SK-N-SH (cell line): Measurements from ENCODE around the gene PRICKLE1. TPM values are rescaled to one million over a fixed set of nuclear protein-coding genes. Genes with fewer than 3 reads are reported as not detected.

Source experiments
- CTCF ChIA-PET: fragments of 300-600, 350-600 bp; formaldehyde crosslinking; extraction: SDS; loops from one replicate; lab custom pipeline; 2021; lab: Yijun Ruan, JAX
- POLR2A ChIA-PET: fragments of 350-600 bp; sonication (Branson Sonifier 250); formaldehyde crosslinking; extraction: SDS; loops from one replicate; lab custom pipeline; 2020; ENCODE audit warnings: antibody characterized with exemption, inconsistent platforms; lab: Yijun Ruan, JAX
- DNase-seq: peaks from one replicate; pipeline ENCODE4 v3.0.0; 2012
- H2AFZ ChIP-seq: fragments of 200-600 bp; sonication (generic); 2 replicates; pipeline ENCODE4 v1.8.1; 2016; ENCODE audit warnings: antibody characterized with exemption, mild to moderate bottlenecking, low read depth
- H3F3A ChIP-seq: fragments of 200-600 bp; sonication (generic); replicated peaks from 2 replicates; pipeline ENCODE3; 2016; ENCODE audit warnings: antibody characterized with exemption, mild to moderate bottlenecking; ENCODE audit not compliant: insufficient read depth
- H3K27ac ChIP-seq, 2 experiments: fragments of 200-500 bp in 1 of 2; fragments of 200-600 bp in 1 of 2; sonication (Bioruptor generic) in 1 of 2; sonication (generic), shearing (Covaris generic) in 1 of 2; 2 replicates each; pipeline versions ENCODE4 v1.5.1 to v1.6.1; 2014 to 2016; ENCODE audit warnings: low read depth in 2 of 2, inconsistent platforms in 1 of 2, low read length in 1 of 2, mild to moderate bottlenecking in 1 of 2, mixed read lengths in 1 of 2
- H3K27me3 ChIP-seq: fragments of 200-600 bp; sonication (generic), shearing (Covaris generic); 2 replicates; pipeline ENCODE4 v1.6.1; 2016; ENCODE audit warnings: mixed run types; ENCODE audit not compliant: insufficient read depth
- H3K36me3 ChIP-seq, 2 experiments: fragments of 200-500 bp in 1 of 2; fragments of 200-600 bp in 1 of 2; sonication (Bioruptor generic) in 1 of 2; sonication (generic) in 1 of 2; replicated peaks in 1 of 2; 2 replicates each; pipeline versions ENCODE3 to v1.5.1; 2014 to 2016; ENCODE audit warnings: low read length in 1 of 2, mild to moderate bottlenecking in 1 of 2; ENCODE audit not compliant: insufficient read depth in 2 of 2, control insufficient read depth in 1 of 2
- H3K4me1 ChIP-seq, 2 experiments: fragments of 200-500 bp in 1 of 2; fragments of 200-600 bp in 1 of 2; sonication (Bioruptor generic) in 1 of 2; sonication (generic), shearing (Covaris generic) in 1 of 2; 2 replicates each; pipeline versions ENCODE4 v1.5.1 to v1.6.1; 2014 to 2016; ENCODE audit warnings: low read depth in 1 of 2, low read length in 1 of 2, mixed run types in 1 of 2; ENCODE audit not compliant: insufficient read depth in 2 of 2, control insufficient read depth in 1 of 2
- H3K4me2 ChIP-seq: fragments of 200-600 bp; sonication (generic), shearing (Covaris generic); 2 replicates; pipeline ENCODE4 v1.6.1; 2017; ENCODE audit warnings: mixed run types
- H3K4me3 ChIP-seq, 2 experiments: fragments of 200-500 bp in 1 of 2; fragments of 200-600 bp in 1 of 2; sonication (Bioruptor generic) in 1 of 2; sonication (generic), shearing (Covaris generic) in 1 of 2; 2 replicates each; pipeline versions ENCODE4 v1.5.1 to v1.8.1; 2014 to 2016; ENCODE audit warnings: low read depth in 2 of 2, inconsistent platforms in 1 of 2, low read length in 1 of 2, mild to moderate bottlenecking in 1 of 2, mixed read lengths in 1 of 2, moderate library complexity in 1 of 2
- H3K79me2 ChIP-seq: fragments of 200-600 bp; sonication (generic); 2 replicates; pipeline ENCODE4 v1.8.1; 2017; ENCODE audit warnings: mild to moderate bottlenecking; ENCODE audit not compliant: insufficient read depth
- H3K9ac ChIP-seq: fragments of 200-600 bp; sonication (generic); 2 replicates; pipeline ENCODE4 v1.6.1; 2017; ENCODE audit warnings: mixed run types
- H3K9me2 ChIP-seq: fragments of 200-600 bp; sonication (generic); 2 replicates; pipeline ENCODE4 v1.6.1; 2017; ENCODE audit warnings: mixed run types
- H3K9me3 ChIP-seq: fragments of 200-600 bp; sonication (generic); 2 replicates; pipeline ENCODE4 v1.6.1; 2017; ENCODE audit warnings: mixed run types, mild to moderate bottlenecking, moderate library complexity
- H4K20me1 ChIP-seq: fragments of 200-600 bp; sonication (generic); 2 replicates; pipeline ENCODE4 v1.6.1; 2017; ENCODE audit warnings: mild to moderate bottlenecking, mixed run types; ENCODE audit not compliant: insufficient read depth
- EP300 ChIP-seq, 2 experiments: IDR thresholded peaks; 2 replicates each; pipeline versions ENCODE4 v1.4.0 to v1.6.1; 2012; ENCODE audit warnings: borderline replicate concordance in 1 of 2, low read depth in 1 of 2, low read length in 1 of 2
- JUND ChIP-seq: IDR thresholded peaks from 2 replicates; pipeline ENCODE4 v1.4.0; 2012
- NFIC ChIP-seq: IDR thresholded peaks from 2 replicates; pipeline ENCODE4 v1.4.0; 2012; ENCODE audit warnings: borderline replicate concordance
- NRF1 ChIP-seq: IDR thresholded peaks from 2 replicates; pipeline ENCODE4 v1.6.1; 2012; ENCODE audit warnings: low read depth, mild to moderate bottlenecking, low read length
- REST ChIP-seq: IDR thresholded peaks from 2 replicates; pipeline ENCODE4 v1.6.1; 2012; ENCODE audit warnings: mild to moderate bottlenecking, low read depth, low read length, moderate library complexity
- SIN3A ChIP-seq: IDR thresholded peaks from 2 replicates; pipeline ENCODE4 v1.6.1; 2012; ENCODE audit warnings: low read depth, mild to moderate bottlenecking, low read length, moderate library complexity, borderline replicate concordance
- TAF1 ChIP-seq: IDR thresholded peaks from 2 replicates; pipeline ENCODE4 v1.6.1; 2012; ENCODE audit warnings: low read depth, mild to moderate bottlenecking, low read length, moderate library complexity, borderline replicate concordance
- TEAD4 ChIP-seq: IDR thresholded peaks from 2 replicates; pipeline ENCODE4 v1.4.0; 2012; ENCODE audit warnings: mild to moderate bottlenecking, borderline replicate concordance; ENCODE audit not compliant: insufficient read depth
- USF1 ChIP-seq: IDR thresholded peaks from 2 replicates; pipeline ENCODE4 v1.4.0; 2012; ENCODE audit warnings: low read depth, borderline replicate concordance
- WGBS: methylation state at CpG from one replicate; pipeline ENCODE4 v1.1.6; 2017; ENCODE audit warnings: low lambda C conversion rate; 5-methylcytosine and 5-hydroxymethylcytosine counted together
- polyA plus RNA-seq, 3 experiments: library from polyadenylated mRNA; depleted of rRNA; stranded (reverse); fragments of >200 nt; gene quantifications; 2 replicates each; pipeline ENCODE4 v1.2.3, GENCODE V29; 2012
- TF ChIP-seq, protein P1 (sequence below): fragments of 200-600 bp; sonication (generic); IDR thresholded peaks from 2 replicates; pipeline ENCODE4 v1.6.1; 2017; ENCODE audit warnings: antibody characterized with exemption, mild to moderate bottlenecking, moderate library complexity
- TF ChIP-seq, protein P2 (sequence below): IDR thresholded peaks from 2 replicates; pipeline ENCODE4; 2012
- TF ChIP-seq, protein P3 (sequence below): fragments of 150-350 bp; IDR thresholded peaks from 2 replicates; pipeline ENCODE4 v1.6.1; 2016; ENCODE audit warnings: mild to moderate bottlenecking, low read depth, low read length

The PRICKLE1 gene
- polyA plus RNA-seq, 1 of the 3 experiments (the other 2 are of a cell fraction) = 1.2 TPM

GRCh38 chr12:42492267-42492666 lies 97.3 kb downstream of the PRICKLE1 start (continued):
- TF ChIP-seq REST = no peak
- no peak for TF ChIP-seq NRF1
- TF ChIP-seq JUND = no peak
- no peak for TF ChIP-seq TAF1

GRCh38 chr12:42490261-42490842 lies 99.2 kb downstream of the PRICKLE1 start:
- no peak for DNase-seq
- Histone ChIP-seq H4K20me1 (no peaks in the 10 kb centered on the region), H3K27ac (no peak overlapping the region), H3K9me3 (no peaks in the 10 kb centered on the region), H3K36me3 (no peaks in the 10 kb centered on the region), H3K4me3 (no peak overlapping the region), H3K79me2 (no peaks in the 10 kb centered on the region), H2AFZ (no peak overlapping the region), H3K4me2 (no peak overlapping the region), H3F3A (no peaks in the 10 kb centered on the region), H3K27me3 (no peaks in the 10 kb centered on the region; the same call in 1 of the 2 replicates), H3K9ac (no peak overlapping the region), H3K4me1 (peaks cover 0 to 9% of the 10 kb centered on the region in 2 experiments; a peak in 2 of 4 replicates), H3K9me2 (no peaks in the 10 kb centered on the region)
- WGBS = 75% methylated on average over 5 of the region's 5 CpGs
- TF ChIP-seq USF1 (no peak), EP300 (IDR thresholded peaks at IDR 0.05; ENCODE audit: borderline replicate concordance in 1 of 2, low read depth in 1 of 2, low read length in 1 of 2) (no peak), TEAD4 (no peak), NFIC (no peak), SIN3A (no peak)
- TF ChIP-seq, protein P1, sequence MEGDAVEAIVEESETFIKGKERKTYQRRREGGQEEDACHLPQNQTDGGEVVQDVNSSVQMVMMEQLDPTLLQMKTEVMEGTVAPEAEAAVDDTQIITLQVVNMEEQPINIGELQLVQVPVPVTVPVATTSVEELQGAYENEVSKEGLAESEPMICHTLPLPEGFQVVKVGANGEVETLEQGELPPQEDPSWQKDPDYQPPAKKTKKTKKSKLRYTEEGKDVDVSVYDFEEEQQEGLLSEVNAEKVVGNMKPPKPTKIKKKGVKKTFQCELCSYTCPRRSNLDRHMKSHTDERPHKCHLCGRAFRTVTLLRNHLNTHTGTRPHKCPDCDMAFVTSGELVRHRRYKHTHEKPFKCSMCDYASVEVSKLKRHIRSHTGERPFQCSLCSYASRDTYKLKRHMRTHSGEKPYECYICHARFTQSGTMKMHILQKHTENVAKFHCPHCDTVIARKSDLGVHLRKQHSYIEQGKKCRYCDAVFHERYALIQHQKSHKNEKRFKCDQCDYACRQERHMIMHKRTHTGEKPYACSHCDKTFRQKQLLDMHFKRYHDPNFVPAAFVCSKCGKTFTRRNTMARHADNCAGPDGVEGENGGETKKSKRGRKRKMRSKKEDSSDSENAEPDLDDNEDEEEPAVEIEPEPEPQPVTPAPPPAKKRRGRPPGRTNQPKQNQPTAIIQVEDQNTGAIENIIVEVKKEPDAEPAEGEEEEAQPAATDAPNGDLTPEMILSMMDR = no peak
- TF ChIP-seq, protein P2, sequence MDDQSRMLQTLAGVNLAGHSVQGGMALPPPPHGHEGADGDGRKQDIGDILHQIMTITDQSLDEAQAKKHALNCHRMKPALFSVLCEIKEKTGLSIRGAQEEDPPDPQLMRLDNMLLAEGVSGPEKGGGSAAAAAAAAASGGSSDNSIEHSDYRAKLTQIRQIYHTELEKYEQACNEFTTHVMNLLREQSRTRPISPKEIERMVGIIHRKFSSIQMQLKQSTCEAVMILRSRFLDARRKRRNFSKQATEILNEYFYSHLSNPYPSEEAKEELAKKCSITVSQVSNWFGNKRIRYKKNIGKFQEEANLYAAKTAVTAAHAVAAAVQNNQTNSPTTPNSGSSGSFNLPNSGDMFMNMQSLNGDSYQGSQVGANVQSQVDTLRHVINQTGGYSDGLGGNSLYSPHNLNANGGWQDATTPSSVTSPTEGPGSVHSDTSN = no peak
- TF ChIP-seq, protein P3, sequence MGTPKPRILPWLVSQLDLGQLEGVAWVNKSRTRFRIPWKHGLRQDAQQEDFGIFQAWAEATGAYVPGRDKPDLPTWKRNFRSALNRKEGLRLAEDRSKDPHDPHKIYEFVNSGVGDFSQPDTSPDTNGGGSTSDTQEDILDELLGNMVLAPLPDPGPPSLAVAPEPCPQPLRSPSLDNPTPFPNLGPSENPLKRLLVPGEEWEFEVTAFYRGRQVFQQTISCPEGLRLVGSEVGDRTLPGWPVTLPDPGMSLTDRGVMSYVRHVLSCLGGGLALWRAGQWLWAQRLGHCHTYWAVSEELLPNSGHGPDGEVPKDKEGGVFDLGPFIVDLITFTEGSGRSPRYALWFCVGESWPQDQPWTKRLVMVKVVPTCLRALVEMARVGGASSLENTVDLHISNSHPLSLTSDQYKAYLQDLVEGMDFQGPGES = no peak
- ChIA-PET CTCF (interaction anchor here (0.8 to 2.6 kb wide), 5 partner anchors 8 to 847 kb away, joined by 3 to 13 read pairs (median 3); no protein-coding TSS in a partner anchor), POLR2A (no interaction called here)
